Neural crest cell (in vitro differentiated cells): ENCODE data around the gene ATF4. TPM values are rescaled to one million over a fixed set of nuclear protein-coding genes. Genes with fewer than 3 reads are reported as not detected.

Experiments used
- DNase-seq: peaks from one replicate; pipeline ENCODE4 v3.0.0; 2021; ENCODE audit warnings: low read depth, mixed read lengths, low spot score
- H3K27ac Mint-ChIP-seq: one replicate; pipeline ENCODE4 v1.8.0; 2021; ENCODE audit warnings: mild to moderate bottlenecking, mixed read lengths; ENCODE audit not compliant: unreplicated experiment
- H3K27me3 Mint-ChIP-seq: 2 replicates; pipeline ENCODE4 v1.8.0; 2021; ENCODE audit warnings: low read depth, mild to moderate bottlenecking, mixed read lengths
- H3K36me3 Mint-ChIP-seq: 2 replicates; pipeline ENCODE4 v1.8.0; 2021; ENCODE audit warnings: low read depth, mild to moderate bottlenecking, mixed read lengths
- H3K4me1 Mint-ChIP-seq: 2 replicates; pipeline ENCODE4 v1.8.0; 2021; ENCODE audit warnings: mixed read lengths
- H3K4me3 Mint-ChIP-seq: one replicate; pipeline ENCODE4 v1.8.0; 2021; ENCODE audit warnings: mild to moderate bottlenecking, mixed read lengths
- H3K9me3 Mint-ChIP-seq: 2 replicates; pipeline ENCODE4 v1.8.0; 2021; ENCODE audit warnings: mixed read lengths
- CTCF ChIP-seq: fragments of 200-600 bp; sonication (generic); conservative IDR thresholded peaks from 2 replicates; pipeline ENCODE4 v1.5.0; 2021; ENCODE audit warnings: antibody characterized with exemption, mild to moderate bottlenecking
- total RNA-seq: library from RNA; stranded (reverse); gene quantifications from 2 replicates; pipeline ENCODE4 v1.2.1, GENCODE V29; 2021

Gene ATF4
- total RNA-seq, 1 donor from 2014 or later: 364 TPM

GRCh38 chr22:39537975-39538374, 17.6 kb downstream of the ATF4 start:
- Mint-ChIP-seq H3K4me1 (peaks cover 9% of the 10 kb centered on the region), H3K27ac (no peak overlapping the region), H3K9me3 (no peaks in the 10 kb centered on the region), H3K36me3 (no peaks in the 10 kb centered on the region), H3K4me3 (no peak overlapping the region), H3K27me3 (peaks cover 12% of the 10 kb centered on the region)
- DNase-seq: no peak
- TF ChIP-seq CTCF: no peak

- H3K27me3 Mint-ChIP-seq: peaks cover 54% of the 10 kb centered on the region
- TF ChIP-seq CTCF: peak; percentile 57
- H3K27ac Mint-ChIP-seq: no peak overlapping the region
These were observed 22.7 kb downstream of the ATF4 start for GRCh38 chr22:39543095-39543494.

GRCh38 chr22:39545386-39546365, 25.3 kb downstream of the ATF4 start:
- H3K9me3 Mint-ChIP-seq: no peaks in the 10 kb centered on the region
- H3K27ac Mint-ChIP-seq: no peak overlapping the region
- peaks cover 3% of the 10 kb centered on the region for H3K4me1 Mint-ChIP-seq
- H3K27me3 Mint-ChIP-seq: peaks cover 72% of the 10 kb centered on the region
- no peak for TF ChIP-seq CTCF
- H3K36me3 Mint-ChIP-seq: no peaks in the 10 kb centered on the region
- H3K4me3 Mint-ChIP-seq: no peak overlapping the region
- peak; percentile 76 for DNase-seq

More at GRCh38 chr22:39543095-39543494, 22.7 kb downstream of the ATF4 start:
- Mint-ChIP-seq H3K4me3 (peak overlapping the region; percentile 54), H3K9me3 (no peaks in the 10 kb centered on the region), H3K4me1 (peaks cover 3% of the 10 kb centered on the region), H3K36me3 (no peaks in the 10 kb centered on the region)
- peak; percentile 49 for DNase-seq

- H3K9me3 Mint-ChIP-seq: no peaks in the 10 kb centered on the region
- H3K27me3 Mint-ChIP-seq: peaks cover 80% of the 10 kb centered on the region
- H3K27ac Mint-ChIP-seq: no peak overlapping the region
- no peaks in the 10 kb centered on the region for H3K36me3 Mint-ChIP-seq
- no peak overlapping the region for H3K4me3 Mint-ChIP-seq
- TF ChIP-seq CTCF: no peak
- no peak for DNase-seq
- peaks cover 3% of the 10 kb centered on the region for H3K4me1 Mint-ChIP-seq
These were observed 26.7 kb downstream of the ATF4 start for GRCh38 chr22:39546889-39547586.

- DNase-seq: no peak
- peaks cover 81% of the 10 kb centered on the region for H3K27me3 Mint-ChIP-seq
- H3K4me3 Mint-ChIP-seq: no peak overlapping the region
- no peaks in the 10 kb centered on the region for H3K9me3 Mint-ChIP-seq
- peaks cover 3% of the 10 kb centered on the region for H3K4me1 Mint-ChIP-seq
- H3K27ac Mint-ChIP-seq: no peak overlapping the region
- TF ChIP-seq CTCF: no peak
- H3K36me3 Mint-ChIP-seq: no peaks in the 10 kb centered on the region
These were observed 27.2 kb downstream of the ATF4 start for GRCh38 chr22:39547587-39547947.
